HG03571 (cell line): ENCODE data around the gene NRG4.
A peak's percentile ranks its signal among the peaks of the same experiment; 100 is the strongest.
"Not testable (repeated sequence)": the region's sequence is repeated elsewhere in the genome, so short reads cannot be mapped to it uniquely, and the experiment has no call there.

ENCODE experiments used
- ATAC-seq: cut with Tn5 transposase; IDR thresholded peaks from one replicate; pipeline ENCODE4 v1.9.1; 2021; ENCODE audit not compliant: unreplicated experiment

Gene NRG4

DNA sequence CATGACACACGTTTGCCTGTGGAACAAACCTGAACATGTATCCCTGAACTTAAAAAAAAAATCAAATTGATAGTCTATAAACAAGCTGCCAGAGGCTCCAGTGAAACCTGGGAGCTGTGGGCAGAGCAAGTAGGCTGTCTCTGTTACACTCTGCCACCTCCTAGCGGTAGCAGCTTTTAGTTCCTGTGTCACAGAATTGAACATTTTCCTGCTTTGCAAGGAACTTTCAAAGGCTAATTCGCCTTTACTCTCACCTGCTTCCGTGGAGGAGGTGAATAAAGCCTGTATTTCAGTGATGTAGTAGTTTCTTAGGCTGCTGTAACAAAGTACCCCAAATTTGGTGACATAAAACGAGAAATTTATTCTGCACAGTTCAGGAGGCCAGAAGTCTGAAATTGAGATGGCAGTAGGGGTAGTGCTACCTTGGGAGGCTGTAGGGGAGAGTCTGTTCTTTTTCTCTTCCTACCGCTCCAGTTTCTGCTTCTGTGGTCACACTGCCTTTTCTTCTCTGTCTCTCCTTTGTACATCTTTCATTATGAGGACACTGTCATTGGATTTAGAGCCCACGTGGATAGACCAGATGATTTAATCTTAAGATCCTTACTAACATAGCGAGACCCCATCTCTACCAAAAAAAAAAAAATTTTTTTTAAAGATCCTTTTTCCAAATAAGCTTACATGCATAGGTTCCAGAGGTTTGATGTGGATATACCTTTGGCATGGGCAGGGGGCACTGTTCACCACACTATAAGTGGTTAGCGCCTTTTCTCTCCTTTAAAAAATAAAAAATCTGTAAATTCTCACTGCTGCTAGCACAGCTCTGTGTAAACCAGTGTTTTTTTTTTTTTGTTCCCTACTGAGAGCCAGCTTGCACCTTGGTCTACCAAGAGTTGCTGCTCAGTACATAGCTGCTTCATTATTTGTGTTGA, 83.3 kb downstream of the NRG4 start:
- ATAC-seq = no peak

DNA sequence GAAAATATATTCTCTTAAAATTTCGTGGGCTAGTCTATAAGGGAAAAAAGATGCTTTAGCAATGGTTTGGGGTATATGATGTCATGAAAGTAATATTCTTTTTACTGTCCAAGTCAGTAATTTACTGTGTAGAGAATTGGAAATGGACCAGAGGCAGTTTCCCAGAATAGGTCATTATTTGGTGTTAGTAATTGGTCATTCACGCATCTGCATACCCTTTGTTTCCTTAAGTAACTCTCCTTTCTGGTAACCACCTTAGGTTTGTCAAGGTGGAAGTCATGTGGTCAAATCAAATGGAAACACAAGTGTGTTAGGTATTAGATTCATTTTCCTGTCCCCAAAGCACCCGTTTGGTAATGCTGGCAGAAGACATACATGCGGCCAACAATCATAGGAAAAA, 84.6 kb downstream of the NRG4 start:
- ATAC-seq = no peak

DNA sequence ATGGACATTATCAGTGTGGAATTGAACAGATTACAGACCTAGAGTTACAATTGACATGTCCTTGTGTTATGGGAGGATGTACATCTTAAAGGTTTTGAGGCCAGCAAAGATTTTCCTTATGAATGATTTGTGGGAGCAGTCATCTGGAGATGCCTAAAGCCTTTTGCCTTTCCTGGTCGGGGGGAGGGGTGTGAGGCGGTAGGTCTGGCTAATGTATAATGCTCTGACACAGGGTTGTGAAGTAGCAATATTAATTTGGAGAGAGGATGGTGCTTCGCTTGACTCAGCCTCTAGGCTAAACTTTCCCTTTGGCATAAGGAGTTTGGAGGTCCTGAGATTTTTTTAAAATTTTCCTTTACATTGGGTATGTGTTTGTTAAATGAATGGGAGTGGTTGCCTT, 85.3 kb downstream of the NRG4 start:
- ATAC-seq = no peak

DNA sequence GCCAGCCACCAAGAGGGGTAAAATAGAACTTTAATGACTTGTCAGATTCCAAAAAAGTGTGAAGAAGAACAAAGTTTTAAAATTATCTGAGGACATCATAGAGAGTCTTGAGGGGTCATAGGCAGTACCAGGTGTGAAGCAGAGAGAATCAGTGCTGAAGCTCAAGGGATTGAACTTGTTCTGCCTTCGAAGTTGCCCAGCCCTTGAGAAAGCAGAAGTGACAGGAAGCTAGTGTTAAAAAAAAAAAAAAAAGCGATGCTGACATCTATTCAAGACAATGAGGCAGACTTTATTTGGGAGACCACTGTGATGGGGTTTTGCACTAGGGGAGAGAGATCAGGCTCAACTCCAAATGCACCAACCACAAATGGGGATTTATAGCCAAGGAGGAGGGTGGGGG, 86.8 kb downstream of the NRG4 start:
- no peak for ATAC-seq

DNA sequence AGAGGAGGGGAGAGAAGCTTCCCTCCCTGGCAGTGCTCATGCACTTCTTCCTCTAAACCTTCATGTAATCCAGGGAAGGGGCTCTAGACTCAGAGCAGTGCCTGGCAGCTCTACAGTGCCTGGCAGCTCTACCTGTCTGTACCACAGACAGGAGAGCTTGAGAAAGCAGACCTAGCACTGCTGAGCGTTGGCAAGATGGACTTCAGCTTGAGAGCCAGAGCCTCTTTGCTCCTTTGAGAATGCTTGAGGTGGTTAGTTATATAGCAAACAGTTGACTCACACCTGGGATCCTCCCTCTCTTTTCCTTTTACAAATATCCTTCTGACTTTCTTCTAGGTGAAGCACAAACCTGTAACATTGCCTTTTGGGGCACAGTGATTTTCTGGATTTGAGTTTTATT, 87.6 kb downstream of the NRG4 start:
- ATAC-seq = no peak

DNA sequence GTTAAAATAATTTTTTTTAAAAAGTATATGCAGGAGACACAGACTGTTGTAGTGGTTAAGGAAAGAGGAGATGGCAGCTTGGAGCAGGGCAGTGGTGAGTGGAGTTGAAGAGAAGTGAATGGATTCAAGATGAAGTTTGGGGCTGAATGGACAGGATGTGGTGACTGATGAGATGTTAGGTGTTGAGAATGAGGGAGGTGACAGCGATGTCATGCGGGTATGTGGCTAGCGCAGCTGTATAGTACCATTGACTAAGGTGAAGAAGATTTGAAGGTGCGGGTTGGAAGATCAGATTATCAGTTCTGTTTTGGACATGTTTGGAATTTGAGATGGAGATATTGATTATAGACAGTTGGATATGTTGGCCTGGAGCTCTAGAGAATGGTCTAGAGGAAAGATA, 88.5 kb downstream of the NRG4 start:
- no peak for ATAC-seq

DNA sequence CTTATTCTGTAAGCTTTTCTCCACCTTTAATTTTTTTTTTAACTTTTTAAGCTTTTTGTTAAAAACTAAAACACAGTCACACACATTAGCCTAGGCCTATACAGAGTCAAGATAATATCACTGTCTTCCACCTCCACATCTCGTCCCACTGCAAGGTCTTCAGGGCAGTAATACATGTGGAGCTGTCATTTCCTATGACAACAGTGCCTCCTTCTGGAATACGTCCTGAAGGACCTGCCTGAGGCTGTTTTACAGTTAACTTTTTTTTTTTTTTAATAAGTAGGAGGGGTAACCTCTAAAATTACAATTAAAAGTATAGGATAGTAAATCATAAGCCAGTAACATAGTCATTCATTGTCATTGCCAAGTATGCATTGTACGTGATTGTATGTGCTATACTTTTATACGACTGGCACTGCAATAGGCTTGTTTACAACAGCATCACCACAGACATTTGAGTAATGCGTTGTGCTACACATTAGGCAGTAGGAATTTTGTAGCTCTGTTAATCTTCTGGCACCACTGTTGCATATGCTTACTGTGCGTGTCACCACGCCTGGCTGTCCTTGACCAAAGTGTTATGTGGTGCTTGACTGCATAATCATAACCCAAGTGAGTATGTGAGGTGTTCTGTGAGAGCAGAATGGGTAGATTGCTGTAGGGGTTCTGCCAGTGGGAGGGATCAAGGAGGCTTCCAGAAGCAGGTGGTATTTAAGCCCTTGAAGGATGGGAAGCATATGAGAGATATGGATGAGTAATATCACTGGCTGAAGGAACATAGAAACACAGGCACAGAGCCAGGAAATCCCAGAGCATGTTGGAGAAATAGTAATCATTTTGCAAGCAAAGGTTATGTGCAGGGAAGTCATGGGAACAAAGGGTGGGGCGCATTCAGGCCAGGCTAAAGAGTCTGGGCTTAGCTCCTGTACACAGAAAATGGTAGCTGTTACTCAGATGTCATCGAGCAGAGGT, 90.2 kb downstream of the NRG4 start:
- no peak for ATAC-seq

DNA sequence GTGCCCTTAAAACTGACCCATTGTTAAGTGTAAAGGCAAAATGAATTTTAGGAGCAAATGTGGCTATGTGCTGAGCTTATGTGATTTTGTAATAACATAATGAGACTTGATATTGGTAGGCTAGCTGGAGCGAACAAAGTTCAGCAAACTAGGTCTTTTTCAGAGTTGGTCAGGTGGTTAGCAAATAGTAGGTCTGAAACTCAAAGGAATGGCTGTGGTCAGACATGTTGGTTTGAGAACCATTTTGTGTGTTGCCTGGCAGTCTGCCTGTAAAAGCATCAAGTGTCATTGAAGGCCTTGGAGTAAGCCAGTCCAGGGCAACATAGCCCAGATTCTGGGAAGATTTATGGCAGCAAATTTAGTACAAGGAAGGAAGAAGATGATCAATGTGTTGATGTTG, 92.1 kb downstream of the NRG4 start:
- no peak for ATAC-seq

DNA sequence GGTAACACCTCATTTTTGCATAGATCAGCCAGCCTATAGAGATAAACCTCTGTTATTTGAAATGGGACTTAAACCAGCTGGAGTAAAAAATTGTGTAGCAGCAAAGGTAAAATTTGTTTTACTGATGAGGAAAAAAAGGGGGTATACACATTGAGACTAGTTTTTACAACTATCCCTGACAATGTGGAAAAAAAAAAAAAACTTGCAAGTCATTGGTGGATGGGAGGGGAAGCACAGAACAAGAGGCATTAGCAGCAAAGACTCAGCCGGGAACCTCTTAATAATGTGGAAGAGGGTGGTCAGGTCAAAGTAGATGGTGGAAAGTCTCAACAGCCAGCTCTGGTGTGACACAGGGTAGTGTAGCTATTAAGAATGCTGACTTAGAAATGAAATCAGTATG, 94.1 kb downstream of the NRG4 start:
- ATAC-seq = no peak

DNA sequence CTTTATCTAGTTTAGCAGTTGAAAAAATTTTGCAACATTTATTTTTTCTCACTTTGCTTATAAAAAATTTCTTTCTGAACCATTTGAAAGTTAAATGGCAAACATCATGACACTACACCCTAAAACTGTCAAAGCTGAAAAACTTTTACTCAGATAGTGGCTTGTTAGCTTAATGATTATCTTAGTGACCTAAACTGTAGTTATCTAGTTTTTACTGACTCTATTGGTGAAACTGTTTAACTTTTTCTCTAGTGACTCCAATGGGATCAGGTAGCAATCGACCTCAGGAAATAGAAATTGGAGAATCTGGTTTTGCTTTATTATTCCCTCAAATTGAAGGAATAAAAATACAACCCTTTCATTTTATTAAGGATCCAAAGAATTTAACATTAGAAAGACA, 95.2 kb downstream of the NRG4 start:
- ATAC-seq = no peak

DNA sequence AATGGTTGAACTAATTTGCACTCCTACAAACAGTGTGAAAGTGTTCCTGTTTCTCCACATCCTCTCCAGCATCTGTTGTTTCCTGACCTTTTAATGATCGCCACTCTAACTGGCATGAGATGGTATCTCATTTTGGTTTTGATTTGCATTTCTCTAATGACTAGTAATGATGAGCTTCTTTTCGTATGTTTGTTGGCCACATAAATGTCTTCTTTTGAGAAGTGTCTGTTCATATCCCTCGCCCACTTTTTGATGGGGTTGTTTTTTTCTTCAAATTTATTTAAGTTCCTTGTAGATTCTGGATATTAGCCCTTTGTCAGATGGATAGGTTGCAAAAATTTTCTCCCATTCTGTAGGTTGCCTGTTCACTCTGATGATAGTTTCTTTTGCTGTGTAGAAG, 101.9 kb downstream of the NRG4 start:
- not testable (repeated sequence) for ATAC-seq

DNA sequence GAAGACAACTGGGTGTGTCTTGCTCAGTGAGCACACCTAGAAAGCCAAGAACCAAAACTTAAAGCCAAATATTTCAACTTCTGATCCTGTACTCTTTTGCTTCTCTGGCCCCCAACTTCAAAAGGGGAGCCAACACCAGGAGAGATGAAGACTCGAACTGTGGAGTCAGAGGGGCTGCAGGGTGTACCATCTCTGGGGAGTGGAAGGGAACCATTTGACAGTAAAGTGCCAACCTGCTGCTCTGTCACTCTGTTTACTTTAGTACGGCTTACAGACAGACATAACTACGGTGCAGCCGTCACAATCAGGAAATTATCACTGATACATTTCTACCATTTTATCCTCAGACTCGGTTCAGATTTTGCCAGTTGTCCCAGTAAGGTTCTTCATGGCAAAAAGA, 107.0 kb downstream of the NRG4 start:
- no peak for ATAC-seq

DNA sequence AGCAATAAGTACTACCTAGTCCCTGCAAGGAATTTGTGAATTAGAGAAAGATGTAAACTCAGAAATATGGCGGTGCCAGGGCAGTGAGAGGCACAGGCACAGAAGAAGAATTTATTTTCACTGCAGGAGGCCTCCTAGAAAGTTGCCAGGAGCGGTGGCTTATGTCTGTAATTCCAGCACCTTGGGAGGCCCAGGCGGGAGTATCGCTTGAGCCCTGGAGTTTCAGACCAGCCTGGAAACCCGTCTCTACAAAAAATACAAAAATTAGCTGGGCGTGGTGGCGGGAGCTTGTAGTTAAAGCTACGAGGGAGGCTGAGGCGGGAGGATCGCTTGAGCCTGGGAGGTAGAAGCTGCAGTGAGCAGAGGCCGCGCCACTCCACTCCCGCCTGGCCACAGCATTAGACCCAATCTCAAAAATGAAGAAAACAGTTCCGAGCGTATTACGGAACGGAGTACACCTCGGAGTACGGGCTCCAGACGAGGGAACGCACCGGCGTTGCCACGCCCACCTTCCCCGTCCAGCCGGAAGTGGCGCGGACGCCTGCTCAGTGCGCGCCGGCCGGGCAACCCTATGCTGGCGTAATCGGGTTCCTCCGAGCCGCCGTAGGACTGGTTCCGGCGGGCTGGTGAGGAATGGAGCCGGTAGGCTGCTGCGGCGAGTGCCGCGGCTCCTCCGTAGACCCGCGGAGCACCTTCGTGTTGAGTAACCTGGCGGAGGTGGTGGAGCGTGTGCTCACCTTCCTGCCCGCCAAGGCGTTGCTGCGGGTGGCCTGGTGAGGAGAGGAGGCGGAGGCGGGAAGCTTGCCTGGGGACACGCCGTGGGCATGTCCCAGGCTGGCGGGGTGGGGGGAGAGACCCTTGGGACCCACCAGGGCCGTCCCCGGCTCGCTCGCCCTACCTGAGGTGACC, 108.6 kb downstream of the NRG4 start, which contains the start of gene FBXO22:
Gene FBXO22, plus strand, starts transcription at position 548 of the 909 bp plus-strand sequence. Its CDS starts 86 bp downstream, at position 634.
- ATAC-seq = peak; percentile 81

DNA sequence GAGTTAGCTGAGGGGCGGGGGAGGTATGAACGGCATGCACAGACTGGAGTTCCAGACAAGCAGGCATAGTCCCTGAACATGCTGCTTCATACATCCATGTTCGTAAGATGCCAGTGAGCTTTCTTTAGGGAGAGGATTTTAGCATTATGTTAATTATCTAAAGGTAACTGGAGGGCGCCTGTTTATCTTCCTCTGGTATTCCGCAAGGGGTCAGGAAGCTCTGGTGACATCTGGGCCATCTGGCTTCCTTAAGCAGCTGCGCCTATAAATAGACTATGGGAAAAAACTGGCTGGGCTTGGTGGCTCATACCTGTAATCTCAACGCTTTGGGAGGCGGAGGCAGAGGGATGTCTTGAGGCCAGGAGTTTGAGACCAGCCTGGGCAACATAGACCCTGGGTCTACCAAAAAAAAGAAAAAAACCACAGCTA, 110.1 kb downstream of the NRG4 start:
- no peak for ATAC-seq

DNA sequence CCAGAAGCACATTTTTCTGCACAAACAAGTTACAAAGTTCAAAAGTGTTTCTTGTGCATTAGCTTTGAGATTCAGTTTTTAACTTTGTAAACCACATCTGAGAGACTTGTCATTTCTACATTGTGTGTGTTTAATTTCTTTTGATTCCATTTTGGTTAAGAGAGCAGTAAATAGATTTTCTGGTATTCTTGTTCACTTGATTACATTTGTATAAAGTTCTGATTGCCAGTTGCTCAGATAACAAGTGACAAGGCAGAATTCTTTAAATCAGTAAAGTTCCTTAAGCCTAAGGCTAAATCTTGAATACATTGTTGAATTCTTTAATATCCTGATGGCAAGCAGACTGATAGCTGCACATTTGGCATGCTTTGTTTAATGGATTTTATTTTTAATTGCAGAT, 111.6 kb downstream of the NRG4 start:
- no peak for ATAC-seq

DNA sequence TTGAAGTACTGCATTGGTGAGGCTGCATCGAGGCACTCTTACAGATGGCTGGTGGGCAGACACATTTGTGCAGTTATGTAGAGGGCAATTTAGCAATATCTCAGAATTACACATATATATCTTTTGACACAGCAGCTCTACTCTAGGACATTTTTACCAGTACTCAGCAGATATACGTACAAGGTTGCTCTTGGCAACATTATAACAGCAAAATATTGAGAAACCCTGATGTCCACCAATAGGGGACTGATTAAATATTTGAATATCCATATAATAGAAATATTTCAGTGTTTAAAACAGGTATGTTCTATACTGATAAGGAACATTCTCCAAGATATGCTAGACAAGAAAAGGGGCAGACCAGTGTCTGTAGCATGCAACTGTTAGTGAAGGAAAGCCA, 116.5 kb downstream of the NRG4 start:
- no peak for ATAC-seq

DNA sequence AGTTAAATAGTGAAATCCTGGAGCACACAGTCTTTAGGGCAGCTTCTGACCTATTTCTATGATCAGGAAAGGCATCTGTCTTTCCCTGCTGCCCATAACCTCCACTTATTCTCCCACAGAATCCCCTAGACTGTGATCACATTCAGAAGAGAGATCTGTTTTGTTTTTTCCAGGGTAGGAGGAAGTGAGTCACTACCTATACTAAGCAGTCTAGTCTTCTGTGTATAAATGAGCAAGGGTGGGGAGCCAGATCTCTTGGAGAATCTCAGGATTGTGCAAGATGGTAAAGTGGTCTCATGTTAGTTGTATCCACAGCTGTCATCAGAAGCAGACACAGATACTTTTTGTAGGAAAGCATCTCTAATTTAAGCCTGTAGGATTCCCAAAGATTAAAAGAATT, 120.3 kb downstream of the NRG4 start:
- ATAC-seq = no peak
